Esophagus squamous epithelium (tissue), 5 donors: ENCODE measurements around the gene LDLRAP1. TPM values are rescaled to one million over a fixed set of nuclear protein-coding genes. Genes with fewer than 3 reads are reported as not detected.
A peak's percentile ranks its signal among the peaks of the same experiment; 100 is the strongest.
"Not testable (repeated sequence)": the region's sequence is repeated elsewhere in the genome, so short reads cannot be mapped to it uniquely, and the experiment has no call there.

Source experiments
- DNase-seq: peaks from one replicate; lab custom pipeline; 2025; lab: John Stamatoyannopoulos, UW
- H3K27ac ChIP-seq, 4 donors: fragments of 200-600 bp; sonication (generic); one replicate each; pipeline ENCODE4 v1.5.1; 2016 to 2019; ENCODE audit warnings: mild to moderate bottlenecking in 1 of 4
- H3K27me3 ChIP-seq, 4 donors: fragments of 200-600 bp; sonication (generic); 1 replicate in 3 of 4; 2 replicates in 1 of 4; pipeline versions ENCODE4 v1.5.1 to v1.6.0; 2017 to 2021; ENCODE audit warnings: antibody characterized with exemption in 1 of 4
- H3K36me3 ChIP-seq, 3 donors: fragments of 200-600 bp; sonication (generic); one replicate each; pipeline ENCODE4 v1.5.1; 2016 to 2019
- H3K4me1 ChIP-seq, 3 donors: fragments of 200-600 bp; sonication (generic); one replicate each; pipeline ENCODE4 v1.5.1; 2017 to 2019
- H3K4me3 ChIP-seq, 4 donors: fragments of 200-600 bp; sonication (generic); 1 replicate in 3 of 4; 2 replicates in 1 of 4; pipeline ENCODE4 v1.5.1; 2016 to 2019; ENCODE audit warnings: mild to moderate bottlenecking in 2 of 4, moderate library complexity in 1 of 4
- H3K9me3 ChIP-seq, 3 donors: fragments of 200-600 bp; sonication (generic); one replicate each; pipeline ENCODE4 v1.5.1; 2016 to 2019
- CTCF ChIP-seq, 6 experiments: fragments of 450-650 bp in 4 of 6; fragments of 200-600 bp in 2 of 6; sonication (generic) in 2 of 6; IDR thresholded peaks; one replicate each; pipeline ENCODE4 v1.5.1; 2016 to 2019; ENCODE audit warnings: antibody characterized with exemption in 6 of 6, mild to moderate bottlenecking in 4 of 6, moderate library complexity in 4 of 6
- POLR2A ChIP-seq, 4 donors: fragments of 450-650 bp; IDR thresholded peaks; one replicate each; pipeline ENCODE4 v1.6.1; 2017; ENCODE audit warnings: antibody characterized with exemption in 4 of 4, mild to moderate bottlenecking in 4 of 4, moderate library complexity in 3 of 4
- WGBS, 2 donors: methylation state at CpG; one replicate each; pipeline ENCODE4 v1.1.5; 2018; 5-methylcytosine and 5-hydroxymethylcytosine counted together
- intact Hi-C: fragments of 100-400 bp; cut with DNase I; formaldehyde crosslinking; loops from one replicate; pipeline ENCODE4 v1.15.0; 2022
- total RNA-seq, 4 donors: library from RNA; depleted of rRNA; stranded (reverse); fragments of >200 nt; gene quantifications; one replicate each; pipeline ENCODE4 v1.1.0, GENCODE V29; 2016
- donor health status: DM: yes; HTN: yes; CAD: no.

Gene LDLRAP1
- total RNA-seq, 4 donors from 2014 or later = 17.0 to 21.4 (median 19.5) TPM

- peaks cover 0 to 11% (median 0%) of the 10 kb centered on the region in 3 donors for H3K4me1 ChIP-seq
- H3K36me3 ChIP-seq = no peaks in the 10 kb centered on the region
- intact Hi-C loops = no loop called here
- 62 to 65% methylated on average over 7 of the region's 8 CpGs for WGBS, 2 donors
- H3K9me3 ChIP-seq = no peaks in the 10 kb centered on the region
- TF ChIP-seq CTCF (IDR thresholded peaks at IDR 0.05) (no peak), POLR2A (IDR thresholded peaks at IDR 0.05) (no peak)
- no peak for DNase-seq
- H3K4me3 ChIP-seq = no peak overlapping the region
- peak overlapping the region in 3 of 4 donors; percentile 3 to 6 (median 4) for H3K27ac ChIP-seq
- no peaks in the 10 kb centered on the region for H3K27me3 ChIP-seq
Observed at GRCh38 chr1:25590096-25590824, 46.9 kb downstream of the LDLRAP1 start.

DNA sequence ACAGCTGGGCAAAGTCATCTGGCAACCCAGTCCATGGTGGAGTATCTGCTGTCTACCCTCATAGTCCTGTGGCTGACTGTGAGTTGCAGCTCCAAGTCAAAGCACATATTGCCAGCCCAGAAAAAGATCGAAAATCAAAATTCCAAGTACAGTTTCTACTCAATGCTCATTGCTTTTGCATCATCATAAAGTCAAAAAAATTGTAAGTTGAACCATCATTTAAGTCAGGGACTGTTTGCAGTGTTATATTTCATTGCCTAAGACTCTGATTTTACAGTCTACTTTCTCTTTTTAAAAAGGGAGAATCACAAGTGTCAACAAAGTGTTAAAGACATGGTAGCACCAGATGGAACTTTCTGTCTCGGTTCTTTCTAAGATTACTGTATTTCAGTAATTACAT lies 50.5 kb downstream of the LDLRAP1 start:
- intact Hi-C loops = no loop called here
- no peak for DNase-seq
- Histone ChIP-seq H3K36me3 (no peaks in the 10 kb centered on the region), H3K27ac (no peak overlapping the region), H3K4me3 (no peak overlapping the region), H3K9me3 (peaks cover 0 to 4% (median 2%) of the 10 kb centered on the region in 3 donors), H3K4me1 (peaks cover 0 to 11% (median 0%) of the 10 kb centered on the region in 3 donors), H3K27me3 (no peaks in the 10 kb centered on the region)
- TF ChIP-seq POLR2A (IDR thresholded peaks at IDR 0.05) = no peak
- TF ChIP-seq CTCF (IDR thresholded peaks at IDR 0.05) = no peak
- WGBS, 2 donors = 67 to 71% methylated on average over 2 of the region's 2 CpGs

DNA sequence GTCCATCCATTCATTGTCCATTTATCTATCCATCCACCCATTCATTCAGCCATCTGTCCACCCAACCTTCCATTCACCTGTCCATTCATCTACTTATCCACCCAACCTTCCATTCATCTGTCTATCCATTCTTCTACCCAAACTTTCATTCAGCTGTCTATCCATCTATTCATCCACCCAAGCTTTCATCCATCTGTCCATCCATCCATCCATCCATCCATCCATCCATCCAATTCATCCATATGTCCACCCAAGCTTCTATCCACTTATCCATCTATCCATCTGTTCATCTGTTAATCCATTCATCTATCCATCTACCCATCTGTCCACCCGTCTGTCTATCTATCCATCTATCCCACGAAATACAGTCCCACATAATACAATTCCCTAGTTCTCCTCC lies 51.6 kb downstream of the LDLRAP1 start:
- no peaks in the 10 kb centered on the region for H3K36me3 ChIP-seq
- no peak overlapping the region for H3K4me3 ChIP-seq
- DNase-seq = no peak
- TF ChIP-seq POLR2A (IDR thresholded peaks at IDR 0.05) (no peak), CTCF (IDR thresholded peaks at IDR 0.05) (no peak)
- H3K27ac ChIP-seq = no peak overlapping the region
- 69 to 70% methylated on average over 2 of the region's 2 CpGs for WGBS, 2 donors
- intact Hi-C loops = no loop called here
- peaks cover 0 to 8% (median 0%) of the 10 kb centered on the region in 3 donors for H3K4me1 ChIP-seq
- peaks cover 0 to 7% (median 6%) of the 10 kb centered on the region in 3 donors for H3K9me3 ChIP-seq
- H3K27me3 ChIP-seq = no peaks in the 10 kb centered on the region

- H3K27me3 ChIP-seq, intact Hi-C loops, H3K4me3 ChIP-seq, H3K9me3 ChIP-seq, DNase-seq, H3K4me1 ChIP-seq, H3K27ac ChIP-seq, H3K36me3 ChIP-seq: not testable (repeated sequence)
- WGBS, 2 donors = 93 to 100% methylated on average over 3 to 5 of the region's 5 CpGs
Observed at GRCh38 chr1:25596641-25597040, 53.2 kb downstream of the LDLRAP1 start.

- intact Hi-C loops = no loop called here
- peaks cover 0 to 7% (median 6%) of the 10 kb centered on the region in 3 donors for H3K9me3 ChIP-seq
- no peaks in the 10 kb centered on the region for H3K27me3 ChIP-seq
- H3K4me1 ChIP-seq = no peaks in the 10 kb centered on the region
- no peak for DNase-seq
- H3K27ac ChIP-seq = no peak overlapping the region
- WGBS, 2 donors = 67 to 100% methylated on average over 1 of the region's 1 CpG
- no peaks in the 10 kb centered on the region for H3K36me3 ChIP-seq
- H3K4me3 ChIP-seq = no peak overlapping the region
- TF ChIP-seq POLR2A (IDR thresholded peaks at IDR 0.05) = no peak
- no peak for TF ChIP-seq CTCF (IDR thresholded peaks at IDR 0.05)
Observed at GRCh38 chr1:25598879-25599278, 55.5 kb downstream of the LDLRAP1 start.
